DND-41 (cell line): ENCODE results near the gene TP73.

Experiments
- ATAC-seq: fragments of 200-7000 bp; cut with Tn5 transposase; 3 replicates; pipeline ENCODE4 v1.9.1; 2021; ENCODE audit warnings: low read depth; ENCODE audit not compliant: insufficient read depth
- DNase-seq: peaks from one replicate; pipeline ENCODE4 v3.0.0-alpha.2; 2020
- H2AFZ ChIP-seq: 2 replicates; pipeline ENCODE4 v1.6.0; 2012; ENCODE audit warnings: low read depth, low read length
- H3K27ac ChIP-seq: 2 replicates; pipeline ENCODE4 v1.5.1; 2012; ENCODE audit warnings: low read length, inconsistent platforms
- H3K27me3 ChIP-seq: fragments of 200-600 bp; sonication (generic); 2 replicates; pipeline ENCODE4 v1.6.0; 2012; ENCODE audit warnings: low read length, mild to moderate bottlenecking, inconsistent platforms; ENCODE audit not compliant: insufficient read depth, poor library complexity
- H3K36me3 ChIP-seq: 2 replicates; pipeline ENCODE4 v1.5.1; 2012; ENCODE audit warnings: low read length, inconsistent platforms; ENCODE audit not compliant: insufficient read depth
- H3K4me1 ChIP-seq: 2 replicates; pipeline ENCODE4 v1.5.1; 2012; ENCODE audit warnings: mild to moderate bottlenecking, low read length; ENCODE audit not compliant: insufficient read depth
- H3K4me2 ChIP-seq: 2 replicates; pipeline ENCODE4 v1.6.0; 2012; ENCODE audit warnings: mild to moderate bottlenecking, moderate library complexity, low read length, inconsistent platforms; ENCODE audit not compliant: insufficient read depth
- H3K4me3 ChIP-seq, 2 experiments: fragments of 200-600 bp in 1 of 2; shearing (Covaris generic) in 1 of 2; 2 replicates each; pipeline ENCODE4 v1.5.1; 2012 to 2016; ENCODE audit warnings: inconsistent platforms in 2 of 2, low read length in 2 of 2, mild to moderate bottlenecking in 2 of 2, low read depth in 1 of 2, moderate library complexity in 1 of 2
- H3K79me2 ChIP-seq: 2 replicates; pipeline ENCODE4 v1.6.0; 2012; ENCODE audit warnings: low read length, inconsistent platforms; ENCODE audit not compliant: insufficient read depth
- H3K9ac ChIP-seq: 2 replicates; pipeline ENCODE4 v1.6.0; 2012; ENCODE audit warnings: low read depth, mild to moderate bottlenecking, inconsistent platforms, low read length, moderate library complexity
- H3K9me3 ChIP-seq: 2 replicates; pipeline ENCODE4 v1.5.1; 2012; ENCODE audit warnings: low read length, moderate library complexity, mild to moderate bottlenecking, inconsistent platforms; ENCODE audit not compliant: insufficient read depth, severe bottlenecking
- H4K20me1 ChIP-seq: 2 replicates; pipeline ENCODE4 v1.6.0; 2012; ENCODE audit warnings: low read length; ENCODE audit not compliant: insufficient read depth
- CTCF ChIP-seq: IDR thresholded peaks from 2 replicates; pipeline ENCODE4 v1.5.1; 2012; ENCODE audit warnings: borderline replicate concordance, low read length, moderate library complexity, mild to moderate bottlenecking; ENCODE audit not compliant: poor library complexity, severe bottlenecking; ENCODE audit errors: extremely low read depth
- EZH2 ChIP-seq: IDR thresholded peaks from 3 replicates; pipeline ENCODE4 v1.6.1; 2012; ENCODE audit warnings: borderline replicate concordance, low read depth, mild to moderate bottlenecking, moderate library complexity, low read length, inconsistent platforms; ENCODE audit not compliant: severe bottlenecking

TP73 gene

GRCh38 chr1:3778590-3779264 is 126.4 kb downstream of the TP73 start:
- DNase-seq = no peak
- H3K27me3 ChIP-seq = no peaks in the 10 kb centered on the region
- no peaks in the 10 kb centered on the region for H3K9me3 ChIP-seq
- peaks cover 49% of the 10 kb centered on the region for H3K36me3 ChIP-seq
- ATAC-seq = no peak
- H4K20me1 ChIP-seq = peaks cover 24% of the 10 kb centered on the region
- H3K79me2 ChIP-seq = no peaks in the 10 kb centered on the region
- H3K27ac ChIP-seq = no peak overlapping the region
- TF ChIP-seq CTCF = no peak
- no peak for TF ChIP-seq EZH2
- H3K9ac ChIP-seq = no peak overlapping the region
- no peak overlapping the region for H3K4me3 ChIP-seq
- H2AFZ ChIP-seq = no peak overlapping the region
- no peaks in the 10 kb centered on the region for H3K4me1 ChIP-seq
- no peak overlapping the region for H3K4me2 ChIP-seq

DNA sequence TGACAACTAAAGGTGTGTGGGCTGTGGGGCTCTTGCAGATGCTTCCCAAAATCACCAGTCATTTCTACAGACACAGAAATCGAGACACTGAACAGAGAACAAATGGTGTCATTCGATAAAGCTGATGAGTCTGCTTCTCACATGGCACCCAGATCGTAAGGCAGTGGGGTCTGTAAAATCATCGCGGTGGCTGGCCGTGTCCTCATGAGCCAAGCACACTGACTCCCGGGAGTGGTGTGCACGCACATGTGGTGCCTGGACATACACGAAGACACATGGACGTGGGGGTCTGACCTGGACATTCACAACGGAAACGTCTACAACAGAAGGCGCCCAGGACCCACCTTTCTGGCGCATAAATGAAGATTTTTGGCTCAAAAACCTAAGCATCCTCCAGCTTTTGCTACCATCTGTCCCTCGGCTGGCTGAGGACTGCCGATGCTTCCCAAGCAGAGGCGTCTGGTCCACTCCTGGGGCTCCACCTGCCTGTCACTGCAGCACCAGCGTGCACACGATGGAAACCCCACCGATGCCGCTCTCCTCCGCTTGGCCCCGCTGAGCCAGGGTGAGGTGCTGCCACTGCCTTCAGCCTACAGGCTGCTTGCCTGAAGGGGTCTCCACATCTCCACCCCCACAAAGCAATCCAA is 127.1 kb downstream of the TP73 start:
- no peak overlapping the region for H2AFZ ChIP-seq
- H3K4me2 ChIP-seq = no peak overlapping the region
- ATAC-seq (no peak), DNase-seq (no peak)
- H3K36me3 ChIP-seq = peaks cover 55% of the 10 kb centered on the region
- TF ChIP-seq EZH2 = no peak
- no peak for TF ChIP-seq CTCF
- H3K27me3 ChIP-seq = no peaks in the 10 kb centered on the region
- H3K9ac ChIP-seq = no peak overlapping the region
- no peaks in the 10 kb centered on the region for H3K79me2 ChIP-seq
- no peak overlapping the region for H3K4me3 ChIP-seq
- H3K27ac ChIP-seq = no peak overlapping the region
- no peaks in the 10 kb centered on the region for H3K4me1 ChIP-seq
- H3K9me3 ChIP-seq = no peaks in the 10 kb centered on the region
- peaks cover 24% of the 10 kb centered on the region for H4K20me1 ChIP-seq

- Histone ChIP-seq H3K27ac (no peak overlapping the region), H3K79me2 (no peaks in the 10 kb centered on the region), H3K4me2 (no peak overlapping the region), H3K27me3 (no peaks in the 10 kb centered on the region), H3K9me3 (no peaks in the 10 kb centered on the region), H3K4me3 (no peak overlapping the region), H2AFZ (no peak overlapping the region), H3K9ac (no peak overlapping the region), H4K20me1 (peaks cover 24% of the 10 kb centered on the region), H3K4me1 (no peaks in the 10 kb centered on the region), H3K36me3 (peaks cover 61% of the 10 kb centered on the region)
- TF ChIP-seq EZH2 (no peak), CTCF (no peak)
- no peak for DNase-seq
- ATAC-seq = no peak
Measured at GRCh38 chr1:3779912-3780416, 127.6 kb downstream of the TP73 start.
